Fibroblast of skin of left quadriceps (primary cell): ENCODE data around the gene EHBP1.

ENCODE experiments used
- DNase-seq, 2 experiments: peaks; one replicate each; pipeline ENCODE4 v3.0.0-alpha.2; 2013; ENCODE audit warnings: low read depth in 2 of 2

The EHBP1 gene

DNA sequence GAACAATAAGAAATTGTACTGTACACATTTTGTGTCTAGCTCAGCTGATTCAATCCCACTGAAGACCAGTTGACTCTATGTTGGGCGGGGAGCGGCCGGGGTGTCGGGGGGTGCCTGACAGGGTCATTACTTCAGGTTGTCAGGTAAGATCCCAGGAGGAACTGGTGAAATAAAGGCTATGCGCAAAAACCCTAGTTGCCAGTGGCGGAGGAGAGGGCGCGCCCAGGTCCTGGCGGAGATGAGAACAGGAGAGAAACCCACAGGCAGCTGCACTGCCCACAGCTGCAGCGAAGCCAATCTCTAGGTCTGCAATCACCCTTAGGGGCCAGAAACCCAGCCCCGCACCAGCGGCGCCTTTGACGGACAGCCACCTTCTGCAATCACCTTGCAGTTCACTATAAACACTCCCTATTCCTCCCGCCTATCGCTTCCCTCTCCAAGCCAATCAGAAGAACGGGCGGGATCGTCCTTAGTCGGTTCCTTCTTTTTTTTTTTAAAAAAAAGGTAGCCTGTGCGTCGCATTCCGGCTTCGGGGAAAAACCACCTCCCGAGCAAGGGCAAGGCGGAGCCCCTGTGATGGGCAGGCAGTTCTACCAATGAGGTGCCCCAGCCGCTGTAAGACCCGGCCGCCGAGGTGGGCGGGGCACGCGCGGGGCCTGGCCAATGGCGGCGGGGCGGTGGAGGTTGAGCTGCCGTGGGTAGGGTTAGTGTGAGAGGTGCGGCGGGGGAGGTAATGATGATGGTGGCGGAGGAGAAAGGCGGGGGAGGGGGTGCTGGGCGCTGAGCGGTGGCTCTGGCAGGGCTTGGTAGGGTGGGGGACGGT is at the start of gene EHBP1:
Gene EHBP1, plus strand, starts transcription at position 707 of the 823 bp plus-strand sequence. CDS start 1,479 bp downstream, outside the sequence.
- peak; percentile 100 for DNase-seq

DNA sequence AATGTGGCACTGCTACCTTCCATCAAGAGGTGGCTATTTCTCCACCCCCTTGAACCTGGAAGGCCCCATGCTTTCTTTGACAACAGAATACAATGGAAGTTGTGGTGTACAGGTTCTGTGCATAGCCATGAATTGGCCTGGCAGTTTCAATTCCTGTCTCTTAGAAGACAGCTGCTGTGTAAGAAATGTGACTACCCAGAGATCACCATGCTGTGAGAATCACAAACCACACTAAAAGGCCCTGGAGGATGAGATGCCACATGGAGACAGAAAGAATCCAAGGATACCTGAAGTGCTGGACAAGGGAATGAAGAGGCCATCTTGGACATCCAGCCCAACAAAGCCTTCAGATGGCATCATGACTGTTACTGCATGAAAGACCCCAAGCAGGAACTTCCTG is 47.7 kb upstream of the EHBP1 start:
- no peak for DNase-seq

DNA sequence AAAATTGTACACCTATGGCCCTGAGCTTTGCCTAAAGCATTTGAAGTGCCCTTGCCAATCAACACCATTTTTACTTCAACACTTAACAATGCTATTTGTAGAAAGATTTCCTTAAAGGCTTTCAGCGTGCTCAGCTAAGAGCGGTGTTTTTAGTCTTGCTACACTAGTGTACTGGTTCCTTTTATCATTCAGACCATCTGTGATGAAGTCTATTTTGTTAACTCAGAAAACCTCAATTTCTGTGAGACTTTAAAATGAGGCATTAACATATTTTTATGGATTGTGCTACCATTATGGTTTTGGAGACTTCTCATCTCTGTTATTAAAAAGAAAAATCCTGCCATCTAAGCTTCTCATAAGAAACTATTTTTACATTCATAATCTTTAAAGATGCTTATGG is 46.6 kb upstream of the EHBP1 start:
- no peak for DNase-seq

DNA sequence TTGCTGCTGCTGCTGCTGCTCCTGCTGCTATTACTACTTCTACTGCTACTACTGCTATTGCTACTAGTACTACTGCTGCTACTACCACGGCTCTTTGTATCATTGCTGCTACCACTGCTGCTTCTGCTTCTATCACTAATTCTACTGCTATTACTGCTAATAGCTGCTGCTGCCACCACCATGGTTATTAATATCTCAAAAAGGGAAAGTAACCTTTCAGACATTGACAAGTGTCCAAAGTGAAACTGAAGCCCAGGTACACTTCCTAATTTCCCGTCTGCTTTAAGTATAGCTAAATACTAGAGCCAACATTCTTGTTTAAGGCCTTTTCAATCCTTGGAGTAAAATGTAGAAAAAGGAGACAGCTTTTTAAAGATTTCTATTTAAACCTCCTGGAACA is 45.4 kb upstream of the EHBP1 start:
- no peak for DNase-seq

DNA sequence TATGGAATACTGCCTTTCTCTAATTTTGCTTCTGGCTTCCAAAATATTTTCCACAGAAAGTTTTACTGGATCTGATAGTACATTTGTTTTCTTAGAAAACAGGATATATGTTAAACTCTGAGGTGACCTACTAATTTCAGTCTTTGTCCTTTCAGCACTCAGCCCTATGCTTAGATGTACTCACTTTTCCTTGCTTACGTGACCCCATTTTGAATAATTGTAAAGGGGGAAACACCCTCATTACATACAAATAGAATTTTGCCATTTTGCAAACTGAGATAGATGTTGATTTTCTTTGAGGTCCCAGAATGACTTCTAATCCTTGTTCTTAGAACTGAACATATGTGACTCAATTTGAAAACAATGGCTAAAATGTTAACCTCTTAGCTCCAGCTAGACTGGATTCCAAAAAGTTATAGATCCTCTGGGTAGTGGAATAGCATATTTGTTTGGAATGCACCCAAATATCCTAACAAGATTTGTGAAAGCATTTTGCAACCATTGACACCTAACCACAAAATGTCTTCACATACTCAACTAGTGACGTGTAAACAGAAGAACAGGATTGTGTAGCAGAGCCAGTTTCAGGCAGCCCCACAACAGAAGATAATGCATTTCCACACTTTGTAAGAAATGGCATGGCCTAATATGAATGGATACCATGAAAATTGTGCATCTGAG is 44.8 kb upstream of the EHBP1 start:
- peak; percentile 98 to 99 for DNase-seq

DNA sequence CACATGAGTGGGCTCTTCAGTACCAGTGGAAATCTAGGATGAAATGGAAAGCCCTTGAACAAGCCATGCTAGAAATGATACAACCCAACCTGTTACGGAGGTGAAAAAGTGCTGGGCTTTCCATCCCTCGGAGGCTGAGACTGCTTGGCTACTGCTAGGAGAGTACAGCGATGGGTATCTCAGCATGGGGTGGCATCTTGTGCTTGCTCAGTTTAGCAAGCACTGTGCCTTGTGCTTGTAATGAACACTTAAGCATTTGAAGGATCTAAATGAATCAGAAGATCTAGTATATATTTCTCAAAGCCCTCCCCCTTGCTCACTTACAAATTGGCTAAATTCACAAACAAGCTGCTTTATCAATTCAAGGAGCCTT is 44.3 kb upstream of the EHBP1 start:
- DNase-seq: no peak

DNA sequence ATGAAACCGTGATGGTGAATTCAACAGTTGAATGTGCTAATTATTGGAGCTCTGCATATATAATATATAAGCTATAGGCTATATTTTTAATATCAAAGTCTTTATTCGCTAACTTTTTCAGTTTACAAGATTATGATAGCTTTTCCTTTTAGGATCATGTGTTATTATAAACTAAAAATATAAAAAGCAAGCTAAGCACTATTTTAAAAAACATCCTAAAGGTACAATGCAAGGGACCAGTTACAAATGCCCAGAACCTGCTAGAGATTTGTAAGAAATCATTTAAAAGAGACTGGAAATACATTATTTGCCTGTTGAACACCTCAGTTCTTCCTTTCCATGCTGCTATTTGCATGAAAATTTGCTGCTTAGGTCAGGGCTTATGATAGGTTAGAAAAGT is 43.4 kb upstream of the EHBP1 start:
- DNase-seq: no peak

DNA sequence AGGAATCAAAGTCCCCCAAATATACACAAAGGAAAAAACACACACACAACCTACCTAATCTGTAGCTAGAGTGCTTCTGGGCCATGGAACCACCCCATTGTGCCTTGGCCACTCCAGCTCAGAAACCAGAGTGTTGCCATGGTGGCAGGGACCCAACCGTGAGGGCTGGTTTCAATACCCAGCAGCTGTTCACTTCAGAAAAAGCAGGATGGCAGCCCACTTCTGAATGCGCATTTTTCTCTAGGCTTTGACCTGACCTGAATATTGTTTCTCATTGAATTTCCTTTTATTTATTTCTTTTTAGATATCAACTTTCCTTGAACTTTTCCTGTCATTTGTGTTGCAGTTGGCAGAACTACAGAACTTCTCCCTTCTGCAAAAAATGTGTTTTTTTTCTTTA is 43.0 kb upstream of the EHBP1 start:
- DNase-seq: no peak

DNA sequence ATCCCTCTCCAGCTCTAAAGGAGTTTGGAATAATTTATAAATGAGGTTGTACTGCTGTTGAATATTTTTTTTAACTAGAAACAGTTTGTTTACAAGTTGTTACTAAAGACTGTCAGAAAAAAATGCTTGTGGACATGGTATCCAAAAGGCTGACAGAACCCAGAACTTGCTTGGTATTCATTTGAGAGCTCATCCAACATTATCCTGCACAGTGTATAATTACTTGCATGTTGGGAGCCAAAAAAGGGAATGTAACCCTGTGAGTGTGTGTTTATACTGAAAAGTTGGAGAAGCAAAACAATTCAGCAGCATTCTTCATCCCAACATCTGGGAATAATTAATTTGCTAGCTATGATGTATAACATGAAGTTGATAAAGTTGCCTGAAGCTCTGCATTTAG is 42.1 kb upstream of the EHBP1 start:
- peak; percentile 99 for DNase-seq

DNA sequence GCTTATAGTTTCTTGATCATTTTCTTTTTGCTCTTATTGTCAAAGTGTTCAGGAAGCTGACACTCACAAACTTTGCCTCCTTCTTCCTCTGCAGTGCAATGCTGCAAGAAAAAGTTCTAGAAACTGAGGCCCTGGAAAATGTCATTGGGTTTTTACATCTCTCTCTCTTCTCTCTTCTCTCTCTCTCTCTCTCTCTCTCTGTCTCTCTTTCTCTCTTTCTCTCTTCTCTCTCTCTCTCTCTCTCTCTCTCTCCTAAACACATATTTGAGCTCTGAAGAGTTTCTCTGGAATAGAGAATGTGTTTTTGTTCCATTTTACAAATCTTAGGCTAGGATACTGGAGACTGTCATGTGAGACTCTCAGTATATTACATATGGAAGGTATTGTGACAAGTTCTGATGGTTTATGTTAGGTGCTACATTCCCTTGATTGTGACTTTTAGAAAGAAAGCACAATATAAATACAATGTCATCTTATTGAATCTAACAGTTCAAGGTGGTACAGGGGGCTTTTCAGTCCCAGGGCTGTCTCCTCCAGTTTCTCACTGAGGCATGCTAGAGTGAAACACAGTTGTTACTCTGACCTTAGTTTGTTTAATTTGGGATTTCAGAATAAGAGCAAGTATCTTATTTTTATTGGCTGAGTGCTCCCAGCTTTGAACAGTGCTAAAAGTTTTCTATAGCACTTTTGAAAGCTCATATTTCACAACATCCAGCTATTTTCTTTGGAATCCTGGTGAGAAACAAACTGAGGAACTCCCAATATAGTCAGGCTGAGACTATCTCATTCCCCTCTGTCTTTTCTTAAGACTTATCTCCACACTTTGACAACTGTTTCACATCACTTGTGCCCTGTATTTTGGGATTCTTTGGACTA is 41.4 kb upstream of the EHBP1 start:
- peak; percentile 80 to 81 for DNase-seq

DNA sequence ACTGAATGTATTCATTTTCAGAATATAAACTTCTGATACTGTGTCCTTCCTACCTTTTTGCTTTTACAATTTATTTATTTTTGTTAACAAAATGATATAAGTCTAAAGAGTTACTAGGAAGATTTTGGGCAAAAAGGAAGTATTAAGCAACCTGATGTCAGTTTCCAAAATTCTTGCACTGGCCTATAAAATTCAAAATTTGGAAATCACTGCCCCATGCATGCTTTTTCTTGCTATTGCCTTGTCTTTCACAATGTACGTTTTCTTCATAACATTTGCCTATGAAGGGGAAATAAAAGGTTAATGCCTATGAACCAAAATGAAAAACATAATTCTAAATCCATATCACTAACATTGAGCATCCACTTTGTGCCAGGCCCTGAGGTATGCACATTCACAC is 40.1 kb upstream of the EHBP1 start:
- DNase-seq: no peak

DNA sequence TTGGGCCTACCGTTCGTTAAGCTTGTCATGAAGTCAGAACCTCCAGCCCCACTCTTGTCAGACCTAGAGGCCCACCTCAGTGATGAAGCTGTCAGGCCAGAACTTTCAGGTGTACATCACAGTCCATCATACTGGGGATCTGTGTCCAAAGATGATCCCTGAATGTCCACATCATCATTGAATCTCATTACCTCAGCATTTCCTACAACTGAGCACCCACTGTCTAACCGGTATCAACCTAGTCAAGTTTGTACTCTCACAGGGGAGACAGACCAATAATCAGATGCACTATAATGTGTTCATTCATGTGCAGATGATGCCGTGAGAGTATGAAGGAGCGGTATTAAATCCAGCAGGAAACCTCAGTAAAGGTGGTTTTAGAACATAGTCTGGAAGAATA is 36.3 kb upstream of the EHBP1 start:
- no peak for DNase-seq

DNA sequence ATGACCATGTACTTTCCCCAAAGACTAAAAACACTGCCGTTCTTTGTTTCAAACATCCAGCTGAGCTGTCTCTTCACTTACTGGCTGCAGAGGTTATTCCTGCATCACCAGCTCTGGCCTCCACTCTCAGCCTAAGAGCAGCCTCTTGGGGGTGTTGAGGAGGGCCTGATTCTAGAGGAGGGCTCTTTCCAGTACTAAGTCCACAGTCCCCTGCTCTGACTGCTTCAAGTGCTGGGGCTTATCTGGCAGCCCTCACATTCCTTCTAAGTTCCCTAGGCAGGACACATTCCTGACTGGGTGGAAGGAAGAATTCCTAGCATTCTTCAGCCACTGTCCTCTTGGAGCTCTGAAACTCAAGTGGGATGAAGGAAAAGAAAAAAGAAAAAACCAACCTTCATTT is 32.9 kb upstream of the EHBP1 start:
- peak; percentile 82 for DNase-seq

DNA sequence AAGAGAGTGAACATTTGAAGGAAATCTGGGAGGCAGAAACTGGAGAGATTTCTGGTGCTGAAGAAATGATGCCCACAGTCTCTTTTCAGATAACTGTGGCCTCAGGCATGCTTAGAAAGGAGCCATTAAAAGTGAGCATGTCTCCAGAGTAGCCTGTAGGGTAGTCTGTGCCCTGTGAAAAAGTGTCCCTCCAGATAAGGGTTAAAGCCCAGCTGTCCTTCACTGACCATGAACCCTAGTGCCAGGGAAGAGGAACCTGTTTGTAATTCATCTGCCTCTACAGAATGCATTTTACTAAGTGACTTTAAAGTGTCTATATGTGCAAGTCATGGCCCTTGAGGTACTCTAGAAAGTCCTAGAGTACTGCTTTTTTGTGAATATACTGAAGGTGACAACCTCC is 30.5 kb upstream of the EHBP1 start:
- DNase-seq: no peak

DNA sequence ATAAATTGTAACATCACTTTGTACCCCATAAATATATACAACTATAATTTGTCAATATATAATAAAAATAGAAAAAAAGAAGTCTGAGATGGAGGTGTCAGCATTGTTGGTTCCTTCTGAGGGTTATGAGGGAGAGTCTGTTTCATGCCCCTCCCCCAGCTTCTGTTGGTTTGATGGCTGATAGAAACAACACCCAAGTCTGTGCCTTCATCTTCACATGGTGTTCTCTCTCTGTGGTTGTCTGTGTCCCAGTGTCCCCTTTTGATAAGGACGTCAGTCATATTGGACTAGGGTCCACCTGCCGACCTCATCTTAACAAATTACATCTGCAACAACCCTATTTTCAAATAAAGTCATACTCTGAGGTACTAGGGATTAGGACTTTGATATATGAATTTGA is 20.3 kb upstream of the EHBP1 start:
- DNase-seq: no peak

DNA sequence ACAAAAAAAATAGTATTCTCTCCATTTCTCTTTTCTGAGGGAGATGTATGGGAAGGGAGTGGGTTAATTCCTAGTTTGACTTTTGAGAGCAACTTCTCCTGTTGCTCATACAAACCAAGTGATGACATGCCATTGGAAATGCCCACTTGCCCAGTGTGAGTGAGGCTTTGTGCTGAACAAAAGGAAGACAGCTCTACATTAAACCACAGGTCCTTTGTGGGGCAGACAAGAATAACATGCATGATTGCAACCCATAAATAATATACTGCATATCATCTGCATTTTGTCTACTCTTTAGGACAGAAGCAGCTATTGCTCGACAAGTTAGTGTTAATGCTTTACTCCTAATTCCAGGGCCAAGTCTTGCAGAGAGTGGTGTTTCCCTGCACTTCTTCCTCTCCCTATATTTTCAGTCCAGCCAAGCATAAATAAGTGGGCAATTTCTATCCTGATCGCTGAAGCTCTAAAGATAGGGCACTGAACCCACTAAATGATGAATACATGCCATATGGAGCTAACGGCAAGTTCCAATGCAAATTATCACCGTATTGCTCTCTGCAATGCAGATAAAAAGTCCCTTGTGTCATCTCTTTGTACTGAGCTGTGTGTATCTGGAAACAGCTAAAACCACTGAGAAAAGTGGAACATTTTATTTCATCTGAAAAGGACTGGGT is 19.4 kb upstream of the EHBP1 start:
- DNase-seq: no peak

DNA sequence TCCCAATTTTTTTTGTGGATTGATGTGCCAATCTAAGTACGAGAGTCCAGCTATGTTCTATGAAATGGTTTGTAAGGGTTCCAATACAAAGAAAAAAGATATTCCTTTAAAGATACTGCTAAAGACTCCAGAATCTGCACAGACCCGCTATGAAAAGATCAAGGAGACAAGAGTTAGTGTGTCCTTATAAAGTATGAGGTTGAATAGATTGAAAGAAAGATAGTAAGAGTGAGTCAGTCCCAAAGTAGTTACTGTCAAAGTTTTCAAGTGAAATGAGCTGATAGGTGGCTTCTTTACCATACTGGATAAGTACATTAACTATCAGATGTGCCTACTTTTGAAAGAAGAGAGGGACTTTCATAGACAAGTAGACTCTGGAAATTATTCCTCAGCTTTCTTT is 17.9 kb upstream of the EHBP1 start:
- no peak for DNase-seq

DNA sequence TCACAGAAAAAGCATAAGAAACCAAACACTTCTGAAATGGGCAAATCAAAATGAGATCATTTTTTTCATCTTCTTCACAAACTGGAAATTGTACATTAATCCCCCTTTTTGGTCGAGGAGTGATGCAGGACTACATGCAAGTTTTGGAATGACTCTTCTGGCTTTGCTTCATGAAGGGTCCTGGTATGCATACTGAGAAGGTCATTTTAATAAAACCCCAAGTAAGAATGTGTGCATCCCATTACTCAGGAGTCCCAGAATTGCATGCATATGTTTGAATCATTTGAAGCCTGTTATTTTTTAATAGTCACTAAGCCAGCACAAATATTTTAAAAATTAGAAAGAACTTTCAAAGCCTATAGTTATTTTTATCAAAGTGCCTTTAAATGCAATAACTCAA is 16.7 kb upstream of the EHBP1 start:
- no peak for DNase-seq

DNA sequence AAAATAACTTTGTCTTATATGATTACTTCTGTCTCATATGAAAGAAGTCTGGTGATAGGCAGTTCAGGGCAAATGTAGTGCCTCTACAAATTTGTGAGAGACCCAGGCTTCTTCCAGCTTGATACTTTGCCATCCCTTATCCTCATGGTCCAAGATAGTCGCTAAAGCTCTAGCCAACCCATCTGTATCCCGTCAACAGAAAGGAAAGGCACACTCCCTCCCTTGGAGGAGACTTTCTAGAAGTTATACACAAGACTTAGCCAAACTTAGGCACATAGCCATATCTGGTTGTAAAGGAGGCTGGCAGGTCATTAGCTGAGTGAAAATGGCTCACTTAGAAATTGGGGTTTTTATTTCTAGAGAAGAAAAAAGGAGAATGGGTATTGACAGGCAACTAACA is 14.3 kb upstream of the EHBP1 start:
- no peak for DNase-seq

DNA sequence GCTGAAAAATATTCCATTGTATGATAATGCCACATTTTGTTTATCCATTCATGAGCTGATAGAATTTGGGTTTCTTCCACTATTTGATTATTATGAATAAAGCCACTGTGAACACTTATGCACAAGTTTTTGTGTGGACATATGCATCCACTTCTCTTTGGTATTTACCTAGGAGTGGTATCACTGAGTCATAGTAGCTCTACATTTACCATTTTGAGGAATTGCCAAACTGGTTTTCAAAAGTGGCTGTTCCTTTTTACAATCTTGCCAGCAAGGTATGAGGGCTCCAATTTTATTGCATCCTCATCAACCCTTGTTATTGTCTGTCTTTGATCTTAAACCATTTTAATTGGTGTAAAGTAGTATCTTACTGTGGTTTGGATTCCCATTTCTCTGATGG is 13.3 kb upstream of the EHBP1 start:
- no peak for DNase-seq

DNA sequence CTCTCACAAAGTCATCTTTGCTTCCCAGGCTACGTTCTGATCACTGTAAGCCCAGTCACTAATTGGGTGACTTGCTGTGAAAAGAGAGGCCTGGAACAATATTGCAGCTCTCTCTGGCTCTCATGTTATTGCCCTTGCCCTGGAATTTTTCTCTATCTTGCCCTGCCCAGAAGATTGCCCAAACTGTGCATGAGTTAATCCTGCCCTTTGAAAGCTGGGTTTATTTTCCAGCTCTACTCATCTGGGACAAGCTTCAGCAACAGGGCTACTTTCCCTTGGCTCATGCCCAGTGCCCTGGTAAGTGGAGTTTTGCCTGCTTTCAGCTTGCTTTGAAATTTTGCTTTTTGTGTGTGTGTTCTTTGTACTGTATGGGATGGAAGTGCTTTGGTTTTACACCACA is 6.9 kb upstream of the EHBP1 start:
- no peak for DNase-seq

DNA sequence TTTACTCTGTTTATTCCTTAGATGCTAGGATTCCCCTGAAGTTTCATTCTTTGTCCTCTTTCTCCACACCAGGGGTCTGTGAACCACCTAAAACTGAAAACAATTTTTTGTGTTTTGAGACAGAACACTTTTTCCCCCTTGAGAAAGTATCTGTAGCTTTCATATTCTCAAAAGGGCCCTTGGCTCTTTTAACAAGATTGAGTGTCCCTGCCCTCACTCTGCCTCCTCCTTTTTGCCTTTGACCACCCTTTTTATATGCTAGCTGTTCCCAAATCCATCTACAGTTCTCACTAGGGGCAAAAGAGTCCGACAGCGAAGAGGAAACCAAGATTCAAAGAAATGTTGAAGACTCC is 883 bp upstream of the EHBP1 start:
- DNase-seq: no peak
